Measurements from ENCODE around the gene UROC1.

UROC1 gene

GRCh38 chr3:126526668-126527005, 9.1 kb upstream of the UROC1 start:
- no peaks in the 10 kb centered on the region for H3K27me3 ChIP-seq (ENCODE audit: insufficient read depth, low read depth)
- no peaks in the 10 kb centered on the region for H3K79me2 ChIP-seq (ENCODE audit: insufficient read depth, low read depth)
- no peaks in the 10 kb centered on the region for H4K20me1 ChIP-seq (ENCODE audit: insufficient read depth)
- H3K4me3 ChIP-seq (IDR thresholded peaks at IDR 0.05; ENCODE audit: insufficient read depth, low read depth, low read length): no peak overlapping the region
- H3K4me2 ChIP-seq: no peak overlapping the region
- TF ChIP-seq CTCF (conservative IDR thresholded peaks at IDR 0.05; ENCODE audit: low read depth, low read length): no peak
- H3K27ac ChIP-seq: no peak overlapping the region
- H3K36me3 ChIP-seq (ENCODE audit: insufficient read depth): no peaks in the 10 kb centered on the region
- no peak overlapping the region for H2AFZ ChIP-seq (ENCODE audit: low read depth)
- no peak overlapping the region for H3K9ac ChIP-seq
- no peaks in the 10 kb centered on the region for H3K4me1 ChIP-seq (ENCODE audit: low read depth, poor library complexity, severe bottlenecking)

- Histone ChIP-seq H3K4me2 (no peak overlapping the region), H3K27me3 (ENCODE audit: insufficient read depth, low read depth) (no peaks in the 10 kb centered on the region), H2AFZ (ENCODE audit: low read depth) (no peak overlapping the region), H3K4me1 (ENCODE audit: low read depth, poor library complexity, severe bottlenecking) (no peaks in the 10 kb centered on the region), H3K36me3 (ENCODE audit: insufficient read depth) (no peaks in the 10 kb centered on the region), H3K4me3 (IDR thresholded peaks at IDR 0.05; ENCODE audit: insufficient read depth, low read depth, low read length) (no peak overlapping the region), H3K9ac (no peak overlapping the region), H3K27ac (no peak overlapping the region), H4K20me1 (ENCODE audit: insufficient read depth) (no peaks in the 10 kb centered on the region), H3K79me2 (ENCODE audit: insufficient read depth, low read depth) (no peaks in the 10 kb centered on the region)
- no peak for TF ChIP-seq CTCF (conservative IDR thresholded peaks at IDR 0.05; ENCODE audit: low read depth, low read length)
These were observed 8.5 kb upstream of the UROC1 start for GRCh38 chr3:126525853-126526667.

GRCh38 chr3:126525091-126525852, 7.7 kb upstream of the UROC1 start:
- H3K4me3 ChIP-seq (IDR thresholded peaks at IDR 0.05; ENCODE audit: insufficient read depth, low read depth, low read length): no peak overlapping the region
- 0 out of 2 replicates have a peak, but pooled peaks cover 2% of the 10 kb centered on the region for H3K27me3 ChIP-seq (ENCODE audit: insufficient read depth, low read depth)
- H3K79me2 ChIP-seq (ENCODE audit: insufficient read depth, low read depth): no peaks in the 10 kb centered on the region
- H3K9ac ChIP-seq: no peak overlapping the region
- no peaks in the 10 kb centered on the region for H3K4me1 ChIP-seq (ENCODE audit: low read depth, poor library complexity, severe bottlenecking)
- H2AFZ ChIP-seq (ENCODE audit: low read depth): no peak overlapping the region
- no peak for TF ChIP-seq CTCF (conservative IDR thresholded peaks at IDR 0.05; ENCODE audit: low read depth, low read length)
- H3K36me3 ChIP-seq (ENCODE audit: insufficient read depth): no peaks in the 10 kb centered on the region
- H4K20me1 ChIP-seq (ENCODE audit: insufficient read depth): no peaks in the 10 kb centered on the region
- no peak overlapping the region for H3K27ac ChIP-seq
- no peak overlapping the region for H3K4me2 ChIP-seq

- Histone ChIP-seq H3K4me1 (ENCODE audit: low read depth, poor library complexity, severe bottlenecking) (no peaks in the 10 kb centered on the region), H3K4me3 (IDR thresholded peaks at IDR 0.05; ENCODE audit: insufficient read depth, low read depth, low read length) (no peak overlapping the region), H3K27ac (no peak overlapping the region), H3K27me3 (ENCODE audit: insufficient read depth, low read depth) (0 out of 2 replicates have a peak, but pooled peaks cover 2% of the 10 kb centered on the region), H4K20me1 (ENCODE audit: insufficient read depth) (no peaks in the 10 kb centered on the region), H3K79me2 (ENCODE audit: insufficient read depth, low read depth) (no peaks in the 10 kb centered on the region), H3K4me2 (no peak overlapping the region), H3K9ac (no peak overlapping the region), H3K36me3 (ENCODE audit: insufficient read depth) (no peaks in the 10 kb centered on the region), H2AFZ (ENCODE audit: low read depth) (no peak overlapping the region)
- TF ChIP-seq CTCF (conservative IDR thresholded peaks at IDR 0.05; ENCODE audit: low read depth, low read length): no peak
These were observed 6.9 kb upstream of the UROC1 start for GRCh38 chr3:126524429-126524988.
